GM06990 (cell line): ENCODE data around the gene MAP3K21.
A peak's percentile ranks its signal among the peaks of the same experiment; 100 is the strongest.

Experiments used
- DNase-seq: peaks from one replicate; pipeline ENCODE4 v3.0.0-alpha.2; 2011; ENCODE audit not compliant: insufficient read length; ENCODE audit errors: extremely low read depth
- H3K27me3 ChIP-seq: replicated peaks from 2 replicates; pipeline ENCODE4 v1.6.0; 2011; ENCODE audit warnings: low read length; ENCODE audit not compliant: control insufficient read depth, insufficient read depth
- H3K36me3 ChIP-seq: 2 replicates; pipeline ENCODE4 v1.5.1; 2011; ENCODE audit warnings: low read length; ENCODE audit not compliant: control insufficient read depth, insufficient read depth
- H3K4me3 ChIP-seq: replicated peaks from 2 replicates; pipeline ENCODE4 v1.5.1; 2011; ENCODE audit warnings: low read depth, mild to moderate bottlenecking, control low read depth, low read length
- CTCF ChIP-seq: IDR thresholded peaks from 2 replicates; pipeline ENCODE4 v1.5.1; 2011; ENCODE audit warnings: low read length, control low read depth, mild to moderate bottlenecking, inconsistent platforms; ENCODE audit not compliant: insufficient read depth, poor library complexity, severe bottlenecking

The MAP3K21 gene

GRCh38 chr1:233355841-233356704, 28.5 kb downstream of the MAP3K21 start:
- DNase-seq, result peak; percentile 21
- Histone ChIP-seq H3K4me3 (no peak overlapping the region), H3K36me3 (no peaks in the 10 kb centered on the region), H3K27me3 (no peaks in the 10 kb centered on the region)
- no peak for TF ChIP-seq CTCF

- Histone ChIP-seq H3K36me3 (no peaks in the 10 kb centered on the region), H3K4me3 (no peak overlapping the region), H3K27me3 (no peaks in the 10 kb centered on the region)
- no peak for DNase-seq
- no peak for TF ChIP-seq CTCF
These were observed 29.1 kb downstream of the MAP3K21 start for GRCh38 chr1:233356705-233356987.

- no peak for DNase-seq
- Histone ChIP-seq H3K4me3 (no peak overlapping the region), H3K27me3 (no peaks in the 10 kb centered on the region), H3K36me3 (no peaks in the 10 kb centered on the region)
- no peak for TF ChIP-seq CTCF
These were observed 30.3 kb downstream of the MAP3K21 start for GRCh38 chr1:233357595-233358397.

- Histone ChIP-seq H3K4me3 (no peak overlapping the region), H3K27me3 (no peaks in the 10 kb centered on the region), H3K36me3 (no peaks in the 10 kb centered on the region)
- no peak for TF ChIP-seq CTCF
- DNase-seq, result no peak
These were observed 31.9 kb downstream of the MAP3K21 start for GRCh38 chr1:233359431-233359830.

- no peak for DNase-seq
- H3K4me3 ChIP-seq, result no peak overlapping the region
- no peaks in the 10 kb centered on the region for H3K27me3 ChIP-seq
- no peaks in the 10 kb centered on the region for H3K36me3 ChIP-seq
- TF ChIP-seq CTCF, result no peak
These were observed 32.4 kb downstream of the MAP3K21 start for GRCh38 chr1:233359905-233360304.
